ENCODE results near the gene GAB2.

Gene GAB2

GRCh38 chr11:78299000-78299710, 118.5 kb downstream of the GAB2 start (continued):
- no peak for TF ChIP-seq ZNF501 (tag by site-specific recombination; IDR thresholded peaks at IDR 0.05)
- no peak for TF ChIP-seq ZNF223 (tag by site-specific recombination; IDR thresholded peaks at IDR 0.05)
- TF ChIP-seq GLIS2 (tag by site-specific recombination; IDR thresholded peaks at IDR 0.05) = no peak
- no peak for TF ChIP-seq SP2 (tag by site-specific recombination; IDR thresholded peaks at IDR 0.05)
- TF ChIP-seq OVOL3 (tag by site-specific recombination; IDR thresholded peaks at IDR 0.05) = no peak

- H3K4me3 ChIP-seq (ENCODE audit: low read depth, low read length) = no peak overlapping the region
- no peaks in the 10 kb centered on the region for H3K4me1 ChIP-seq (ENCODE audit: control insufficient read depth, insufficient read depth, low read length)
- ChIA-PET CTCF (interaction anchor here (0.5 to 0.6 kb wide), 2 partner anchors 11 to 49 kb away, joined by 3 to 4 read pairs; no protein-coding TSS in a partner anchor), POLR2A (no interaction called here)
- H3K36me3 ChIP-seq (ENCODE audit: control insufficient read depth in 2 of 2, insufficient read depth in 1 of 2, low read length in 2 of 2) = no peaks in the 10 kb centered on the region
- TF ChIP-seq ZEB2 (tag by site-specific recombination; IDR thresholded peaks at IDR 0.05) = no peak
- TF ChIP-seq KLF10 (tag by site-specific recombination; IDR thresholded peaks at IDR 0.05) = no peak
- TF ChIP-seq ZNF610 (tag by site-specific recombination; IDR thresholded peaks at IDR 0.05; ENCODE audit: borderline replicate concordance) = no peak
- no peak for TF ChIP-seq ZFP37 (tag by site-specific recombination; IDR thresholded peaks at IDR 0.05)
- no peak for TF ChIP-seq ZNF121 (tag by site-specific recombination; IDR thresholded peaks at IDR 0.05)
- no peak for TF ChIP-seq SP2 (tag by site-specific recombination; IDR thresholded peaks at IDR 0.05)
- no peak for TF ChIP-seq ZBTB8A (tag by site-specific recombination; IDR thresholded peaks at IDR 0.05)
- no peaks in the 10 kb centered on the region for H3K9me3 ChIP-seq (ENCODE audit: control insufficient read depth, insufficient read depth, low read depth, low read length)
- no peak overlapping the region for H3K27ac ChIP-seq (ENCODE audit: extremely low read depth, low read depth, low read length)
Observed at GRCh38 chr11:78298291-78298771, 119.3 kb downstream of the GAB2 start.

DNA sequence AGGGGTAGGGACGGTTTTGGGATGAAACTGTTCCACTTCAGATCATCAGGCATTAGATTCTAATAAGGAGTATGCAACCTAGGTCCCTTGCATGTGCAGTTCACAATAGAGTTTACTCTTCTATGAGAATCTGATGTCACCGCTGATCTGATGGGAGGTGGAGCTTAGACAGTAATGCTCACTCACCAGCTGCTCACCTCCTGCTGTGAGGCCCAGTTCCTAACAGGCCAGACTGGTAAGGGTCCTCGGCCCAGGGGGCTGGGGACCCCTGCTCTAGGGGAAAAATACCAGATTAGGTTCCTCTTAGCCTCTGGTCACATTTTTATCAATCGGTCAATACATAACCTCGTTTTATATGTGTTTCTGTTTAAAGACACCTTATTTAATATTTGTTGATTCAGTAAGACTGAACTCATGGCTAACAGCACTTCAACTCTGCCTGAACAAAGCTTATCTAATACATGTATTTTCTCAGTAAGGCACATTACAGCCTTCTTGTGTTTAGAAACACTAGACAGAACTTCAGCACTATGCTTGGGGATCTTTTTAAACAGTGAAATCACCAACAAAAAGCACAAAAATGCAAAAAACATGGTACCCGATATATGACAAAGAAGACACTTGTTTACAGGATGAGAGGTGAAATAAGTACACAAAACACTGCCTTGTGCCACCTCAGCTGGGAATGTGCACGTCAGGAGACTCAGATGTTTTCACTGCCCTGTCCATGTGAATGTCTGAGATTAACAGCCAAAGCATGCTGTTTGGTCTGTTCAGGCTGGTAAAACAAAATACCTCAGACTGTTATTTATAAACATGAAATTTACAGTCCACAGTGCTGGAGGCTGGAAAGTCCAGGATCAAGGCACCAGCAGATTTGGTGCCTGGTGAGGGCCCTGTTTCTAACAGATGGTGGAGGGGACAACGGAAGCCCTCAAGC, 121.4 kb downstream of the GAB2 start:
- ChIA-PET CTCF (interaction anchor here (0.6 kb wide), 1 partner anchor 27 kb away, joined by 5 read pairs; no protein-coding TSS in a partner anchor), POLR2A (no interaction called here)
- Histone ChIP-seq H3K27ac (ENCODE audit: extremely low read depth, low read depth, low read length) (no peak overlapping the region), H3K4me3 (ENCODE audit: low read depth, low read length) (no peak overlapping the region), H3K4me1 (ENCODE audit: control insufficient read depth, insufficient read depth, low read length) (no peaks in the 10 kb centered on the region), H3K36me3 (ENCODE audit: control insufficient read depth in 2 of 2, insufficient read depth in 1 of 2, low read length in 2 of 2) (no peaks in the 10 kb centered on the region), H3K9me3 (ENCODE audit: control insufficient read depth, insufficient read depth, low read depth, low read length) (no peaks in the 10 kb centered on the region)
- TF ChIP-seq ZNF23 (tag by site-specific recombination; IDR thresholded peaks at IDR 0.05; ENCODE audit: borderline replicate concordance) (no peak), ZNF335 (tag by site-specific recombination; conservative IDR thresholded peaks at IDR 0.05) (peak; percentile 36; the same call in 1 of the 2 replicates), ZNF398 (tag by site-specific recombination; IDR thresholded peaks at IDR 0.05) (no peak), ZNF280C (tag by site-specific recombination; IDR thresholded peaks at IDR 0.05) (no peak), ATF2 (tag by site-specific recombination; IDR thresholded peaks at IDR 0.05; ENCODE audit: low read depth) (no peak), AEBP2 (tag by site-specific recombination; IDR thresholded peaks at IDR 0.05; ENCODE audit: borderline replicate concordance) (no peak), PRDM1 (tag by site-specific recombination; IDR thresholded peaks at IDR 0.05) (no peak), ZBTB1 (tag by site-specific recombination; IDR thresholded peaks at IDR 0.05) (no peak), IKZF3 (tag by site-specific recombination; IDR thresholded peaks at IDR 0.05) (no peak), ZNF558 (tag by site-specific recombination; IDR thresholded peaks at IDR 0.05) (no peak), ZNF391 (tag by site-specific recombination; IDR thresholded peaks at IDR 0.05; ENCODE audit: borderline replicate concordance, low read depth) (no peak), ZNF202 (tag by site-specific recombination; IDR thresholded peaks at IDR 0.05; ENCODE audit: borderline replicate concordance) (no peak)
